ENCODE results near the gene TNS2.

The TNS2 gene

DNA sequence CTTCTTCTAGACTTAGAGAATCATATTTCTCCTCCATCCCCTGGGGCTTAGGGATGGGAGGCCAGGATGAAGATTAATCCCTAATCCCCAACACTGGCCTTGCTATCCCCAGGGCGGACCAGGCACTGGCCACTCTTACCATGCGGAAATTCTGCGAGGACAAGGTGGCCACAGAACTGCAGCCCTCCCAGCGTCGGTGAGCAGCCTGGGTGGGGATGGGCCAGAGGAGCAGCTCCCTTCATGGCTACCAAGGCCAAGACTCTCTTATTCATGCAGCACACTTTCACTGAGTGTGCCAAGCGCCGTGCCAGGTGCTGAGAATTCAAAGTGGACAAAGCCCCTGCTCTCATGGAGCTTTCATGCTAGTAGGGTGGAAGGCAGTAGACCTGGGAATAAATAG, 7.0 kb downstream of the TNS2 start:
- no peak for DNase-seq

DNA sequence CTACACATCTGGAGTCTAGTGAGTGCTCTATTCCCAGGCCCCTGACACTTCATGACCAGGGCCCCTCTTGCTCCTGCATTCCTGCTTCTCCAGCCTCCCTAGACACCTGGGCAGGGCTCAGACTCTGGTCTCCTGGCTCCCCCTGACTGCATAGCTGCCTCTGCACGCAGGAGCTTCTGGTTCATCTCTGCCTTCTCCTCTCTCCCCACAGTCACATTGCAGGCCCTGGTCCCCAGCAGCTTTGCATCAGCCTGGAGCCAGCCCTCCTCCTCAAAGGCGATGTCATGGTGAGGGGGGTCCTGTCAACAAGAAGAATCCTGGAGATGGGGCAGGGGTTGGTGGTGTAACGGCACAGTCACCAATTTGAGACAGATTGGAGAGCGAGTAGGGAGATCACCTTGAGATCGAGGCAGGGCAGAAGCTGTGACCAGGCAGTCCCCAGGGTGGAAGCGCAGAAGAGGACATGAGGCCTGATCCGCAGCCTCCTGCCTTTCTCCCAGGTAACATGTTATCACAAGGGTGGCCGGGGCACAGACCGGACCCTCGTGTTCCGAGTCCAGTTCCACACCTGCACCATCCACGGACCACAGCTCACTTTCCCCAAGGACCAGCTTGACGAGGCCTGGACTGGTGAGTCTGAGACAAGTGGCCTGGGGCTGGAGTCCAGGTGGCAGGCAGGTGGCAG, 8.1 kb downstream of the TNS2 start:
- DNase-seq: no peak

DNA sequence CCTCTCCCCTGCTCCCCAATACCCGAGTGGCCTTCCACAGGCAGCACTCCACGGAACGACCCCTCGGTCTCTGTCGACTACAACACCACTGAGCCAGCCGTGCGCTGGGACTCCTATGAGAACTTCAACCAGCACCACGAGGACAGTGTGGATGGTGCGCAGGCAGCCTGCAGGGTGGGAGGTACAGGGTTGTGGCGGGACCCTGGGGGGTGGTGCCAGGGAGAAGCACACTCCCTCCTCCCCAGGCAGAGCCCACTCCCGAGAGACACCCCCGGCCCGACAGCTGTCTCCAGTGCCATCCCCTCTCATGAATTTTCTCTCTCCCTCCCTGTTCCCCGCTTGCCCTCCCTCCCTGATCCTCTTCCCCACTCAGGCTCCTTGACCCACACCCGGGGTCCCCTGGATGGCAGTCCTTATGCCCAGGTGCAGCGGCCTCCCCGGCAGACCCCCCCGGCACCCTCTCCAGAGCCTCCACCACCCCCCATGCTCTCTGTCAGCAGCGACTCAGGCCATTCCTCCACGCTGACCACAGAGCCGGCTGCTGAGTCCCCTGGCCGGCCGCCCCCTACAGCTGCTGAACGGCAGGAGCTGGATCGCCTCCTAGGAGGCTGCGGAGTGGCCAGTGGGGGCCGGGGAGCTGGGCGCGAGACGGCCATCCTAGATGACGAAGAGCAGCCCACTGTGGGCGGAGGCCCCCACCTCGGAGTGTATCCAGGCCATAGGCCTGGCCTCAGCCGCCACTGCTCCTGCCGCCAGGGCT, 9.0 kb downstream of the TNS2 start:
- no peak for DNase-seq

DNA sequence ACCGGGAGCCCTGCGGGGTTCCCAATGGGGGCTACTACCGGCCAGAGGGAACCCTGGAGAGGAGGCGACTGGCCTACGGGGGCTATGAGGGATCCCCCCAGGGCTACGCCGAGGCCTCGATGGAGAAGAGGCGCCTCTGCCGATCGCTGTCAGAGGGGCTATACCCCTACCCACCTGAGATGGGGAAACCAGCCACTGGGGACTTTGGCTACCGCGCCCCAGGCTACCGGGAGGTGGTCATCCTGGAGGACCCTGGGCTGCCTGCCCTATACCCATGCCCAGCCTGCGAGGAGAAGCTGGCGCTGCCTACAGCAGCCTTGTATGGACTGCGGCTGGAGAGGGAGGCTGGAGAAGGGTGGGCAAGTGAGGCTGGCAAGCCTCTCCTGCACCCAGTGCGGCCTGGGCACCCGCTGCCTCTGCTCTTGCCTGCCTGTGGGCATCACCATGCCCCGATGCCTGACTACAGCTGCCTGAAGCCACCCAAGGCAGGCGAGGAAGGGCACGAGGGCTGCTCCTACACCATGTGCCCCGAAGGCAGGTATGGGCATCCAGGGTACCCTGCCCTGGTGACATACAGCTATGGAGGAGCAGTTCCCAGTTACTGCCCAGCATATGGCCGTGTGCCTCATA, 9.7 kb downstream of the TNS2 start:
- DNase-seq: no peak

DNA sequence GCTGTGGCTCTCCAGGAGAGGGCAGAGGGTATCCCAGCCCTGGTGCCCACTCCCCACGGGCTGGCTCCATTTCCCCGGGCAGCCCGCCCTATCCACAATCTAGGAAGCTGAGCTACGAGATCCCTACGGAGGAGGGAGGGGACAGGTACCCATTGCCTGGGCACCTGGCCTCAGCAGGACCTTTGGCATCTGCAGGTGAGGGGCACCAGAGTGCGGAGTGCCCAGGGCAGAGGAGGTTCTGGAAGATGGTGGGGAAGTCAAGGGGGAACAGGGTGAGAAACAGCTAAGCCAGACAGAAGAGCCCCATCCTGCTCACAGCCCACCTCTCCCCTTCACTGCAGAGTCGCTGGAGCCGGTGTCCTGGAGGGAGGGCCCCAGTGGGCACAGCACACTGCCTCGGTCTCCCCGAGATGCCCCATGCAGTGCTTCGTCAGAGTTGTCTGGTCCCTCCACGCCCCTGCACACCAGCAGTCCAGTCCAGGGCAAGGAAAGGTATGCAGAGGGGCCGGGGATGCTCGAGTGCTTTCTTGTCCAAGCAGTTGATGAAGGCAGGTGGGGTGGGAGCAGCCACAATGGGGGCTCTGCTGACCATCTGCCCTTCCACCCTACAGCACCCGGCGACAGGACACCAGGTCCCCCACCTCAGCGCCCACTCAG, 10.3 kb downstream of the TNS2 start:
- no peak for DNase-seq

DNA sequence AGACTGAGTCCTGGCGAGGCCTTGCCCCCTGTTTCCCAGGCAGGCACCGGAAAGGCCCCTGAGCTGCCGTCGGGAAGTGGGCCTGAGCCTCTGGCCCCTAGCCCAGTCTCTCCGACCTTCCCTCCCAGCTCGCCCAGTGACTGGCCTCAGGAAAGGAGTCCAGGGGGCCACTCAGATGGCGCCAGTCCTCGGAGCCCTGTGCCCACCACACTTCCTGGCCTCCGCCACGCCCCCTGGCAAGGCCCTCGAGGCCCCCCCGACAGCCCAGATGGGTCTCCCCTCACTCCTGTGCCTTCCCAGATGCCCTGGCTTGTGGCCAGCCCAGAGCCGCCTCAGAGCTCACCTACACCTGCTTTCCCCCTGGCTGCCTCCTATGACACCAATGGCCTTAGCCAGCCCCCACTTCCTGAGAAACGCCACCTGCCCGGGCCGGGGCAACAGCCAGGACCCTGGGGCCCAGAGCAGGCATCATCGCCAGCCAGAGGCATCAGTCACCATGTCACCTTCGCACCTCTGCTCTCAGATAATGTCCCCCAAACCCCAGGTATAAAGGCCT, 10.9 kb downstream of the TNS2 start:
- DNase-seq: no peak

DNA sequence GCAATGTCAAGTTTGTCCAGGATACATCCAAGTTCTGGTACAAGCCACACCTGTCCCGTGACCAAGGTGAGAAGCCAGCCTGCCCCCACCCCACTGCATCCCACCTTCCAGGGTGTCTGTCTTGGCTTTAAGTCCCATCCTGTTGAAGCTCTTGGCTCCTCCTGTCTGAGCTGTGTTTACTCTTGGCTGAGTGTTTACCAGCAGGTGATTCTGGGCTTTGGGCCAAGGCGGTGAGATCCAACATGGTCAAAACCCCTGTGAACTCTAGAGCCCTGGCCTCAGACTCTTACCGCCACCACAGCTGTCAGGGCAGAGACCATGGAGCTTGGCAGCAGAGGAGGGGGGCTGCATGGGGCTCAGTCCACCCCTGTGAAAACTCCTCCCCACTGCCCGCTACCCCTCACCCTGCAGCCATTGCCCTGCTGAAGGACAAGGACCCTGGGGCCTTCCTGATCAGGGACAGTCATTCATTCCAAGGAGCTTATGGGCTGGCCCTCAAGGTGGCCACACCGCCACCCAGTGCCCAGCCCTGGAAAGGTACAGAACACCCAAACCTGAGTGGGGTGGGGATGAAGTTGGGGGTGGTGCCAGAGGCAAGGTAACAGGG, 11.6 kb downstream of the TNS2 start:
- DNase-seq: no peak

DNA sequence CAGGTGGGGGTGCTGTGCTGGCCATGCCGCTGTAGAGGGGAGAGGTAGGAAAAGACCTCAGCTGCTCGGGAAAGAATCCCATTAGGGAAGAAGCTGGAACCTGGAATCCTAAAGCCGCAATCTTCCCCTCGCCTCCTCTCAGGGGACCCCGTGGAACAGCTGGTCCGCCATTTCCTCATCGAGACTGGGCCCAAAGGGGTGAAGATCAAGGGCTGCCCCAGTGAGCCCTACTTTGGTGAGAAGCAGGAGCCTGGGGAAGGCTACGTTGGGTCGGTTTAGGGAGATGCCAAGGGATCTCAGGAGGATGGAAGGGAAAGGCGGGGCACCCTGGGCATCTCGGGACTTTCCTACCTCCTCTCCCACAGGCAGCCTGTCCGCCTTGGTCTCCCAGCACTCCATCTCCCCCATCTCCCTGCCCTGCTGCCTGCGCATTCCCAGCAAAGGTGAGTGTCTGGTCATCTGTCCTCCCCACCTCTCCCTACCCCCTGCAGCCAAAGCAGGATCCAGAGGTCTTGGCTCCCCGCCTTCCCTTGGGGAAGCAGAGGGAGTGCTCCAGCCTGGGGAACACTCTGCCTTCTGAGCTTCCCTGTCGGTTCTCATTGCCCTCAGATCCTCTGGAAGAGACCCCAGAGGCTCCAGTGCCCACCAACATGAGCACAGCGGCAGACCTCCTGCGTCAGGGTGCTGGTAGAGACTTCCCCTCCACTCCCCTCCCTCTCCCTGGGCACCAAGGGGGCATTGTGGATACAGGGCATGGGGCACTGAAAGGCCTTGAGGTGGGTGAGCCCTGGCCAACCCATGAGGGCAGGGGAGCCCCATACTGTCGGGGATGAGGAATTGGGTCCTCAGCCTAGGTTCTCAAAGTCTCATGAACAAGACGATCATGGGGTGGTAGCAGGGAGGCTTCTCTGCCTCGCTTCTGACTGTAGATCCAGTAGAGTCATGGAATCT, 12.4 kb downstream of the TNS2 start:
- DNase-seq: no peak

DNA sequence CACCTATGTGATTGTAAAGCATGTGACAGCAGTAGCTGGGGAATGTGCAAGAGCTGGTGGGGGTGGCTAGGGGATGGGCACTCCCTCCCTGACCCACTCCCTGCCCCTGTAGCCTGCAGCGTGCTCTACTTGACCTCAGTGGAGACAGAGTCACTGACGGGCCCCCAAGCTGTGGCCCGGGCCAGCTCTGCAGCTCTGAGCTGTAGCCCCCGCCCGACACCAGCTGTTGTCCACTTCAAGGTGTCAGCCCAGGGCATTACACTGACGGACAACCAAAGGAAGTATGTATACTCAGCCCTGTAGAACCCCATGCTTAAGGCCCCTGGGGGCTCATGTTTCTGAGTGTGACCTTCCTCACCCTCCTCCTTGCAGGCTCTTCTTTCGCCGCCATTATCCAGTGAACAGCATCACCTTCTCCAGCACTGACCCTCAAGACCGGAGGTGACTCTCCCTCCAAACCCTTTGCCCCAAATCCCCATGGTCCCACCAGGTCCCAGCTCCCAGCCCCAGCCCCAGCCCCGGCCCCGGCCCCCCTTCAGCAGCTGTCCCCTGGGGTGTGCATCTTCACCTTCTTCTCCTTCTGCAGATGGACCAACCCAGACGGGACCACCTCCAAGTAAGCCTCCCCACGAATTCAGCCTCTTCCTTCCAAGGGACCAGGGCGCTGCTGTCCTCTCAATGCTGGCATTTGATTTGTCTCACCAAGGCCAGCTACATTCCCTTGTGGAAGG, 13.3 kb downstream of the TNS2 start:
- DNase-seq: no peak

DNA sequence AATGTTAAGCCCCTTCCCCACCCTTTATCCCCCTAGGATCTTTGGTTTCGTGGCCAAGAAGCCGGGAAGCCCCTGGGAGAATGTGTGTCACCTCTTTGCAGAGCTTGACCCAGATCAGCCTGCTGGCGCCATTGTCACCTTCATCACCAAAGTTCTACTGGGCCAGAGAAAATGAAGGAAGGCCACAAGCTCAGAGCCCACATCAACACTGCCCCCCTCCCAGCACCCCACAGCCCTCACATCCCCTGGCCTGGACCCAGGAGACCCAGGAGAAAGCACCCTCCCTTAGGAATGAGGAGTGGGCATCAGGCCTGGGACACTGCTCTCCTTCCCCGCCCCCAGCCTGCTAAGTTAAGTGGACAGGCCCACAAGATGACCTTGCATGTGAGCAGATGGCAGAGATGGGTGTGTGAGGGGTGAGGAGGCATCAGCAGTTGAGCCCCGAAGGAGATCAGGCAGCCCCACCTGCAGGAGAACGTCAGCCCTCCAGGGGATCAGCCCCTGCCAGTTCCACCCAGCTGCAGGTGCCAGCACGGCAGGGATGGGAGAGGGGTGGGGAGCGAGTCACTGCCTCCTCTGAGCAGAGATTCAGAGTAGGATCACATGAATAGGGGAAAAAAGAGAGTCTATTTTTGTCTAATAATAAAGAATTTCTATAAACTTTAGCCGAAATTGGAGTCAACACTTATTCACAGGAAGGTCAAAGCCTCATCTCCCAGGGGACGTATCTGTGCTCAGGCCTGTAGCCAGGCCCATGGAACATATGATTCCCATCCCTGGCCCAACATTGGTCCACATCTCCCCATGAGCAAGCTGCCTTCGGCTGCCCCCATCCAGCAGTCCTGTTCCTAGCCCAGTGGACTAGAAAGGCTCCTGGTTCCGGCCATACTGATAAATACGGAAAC, 14.1 kb downstream of the TNS2 start:
- no peak for DNase-seq

DNA sequence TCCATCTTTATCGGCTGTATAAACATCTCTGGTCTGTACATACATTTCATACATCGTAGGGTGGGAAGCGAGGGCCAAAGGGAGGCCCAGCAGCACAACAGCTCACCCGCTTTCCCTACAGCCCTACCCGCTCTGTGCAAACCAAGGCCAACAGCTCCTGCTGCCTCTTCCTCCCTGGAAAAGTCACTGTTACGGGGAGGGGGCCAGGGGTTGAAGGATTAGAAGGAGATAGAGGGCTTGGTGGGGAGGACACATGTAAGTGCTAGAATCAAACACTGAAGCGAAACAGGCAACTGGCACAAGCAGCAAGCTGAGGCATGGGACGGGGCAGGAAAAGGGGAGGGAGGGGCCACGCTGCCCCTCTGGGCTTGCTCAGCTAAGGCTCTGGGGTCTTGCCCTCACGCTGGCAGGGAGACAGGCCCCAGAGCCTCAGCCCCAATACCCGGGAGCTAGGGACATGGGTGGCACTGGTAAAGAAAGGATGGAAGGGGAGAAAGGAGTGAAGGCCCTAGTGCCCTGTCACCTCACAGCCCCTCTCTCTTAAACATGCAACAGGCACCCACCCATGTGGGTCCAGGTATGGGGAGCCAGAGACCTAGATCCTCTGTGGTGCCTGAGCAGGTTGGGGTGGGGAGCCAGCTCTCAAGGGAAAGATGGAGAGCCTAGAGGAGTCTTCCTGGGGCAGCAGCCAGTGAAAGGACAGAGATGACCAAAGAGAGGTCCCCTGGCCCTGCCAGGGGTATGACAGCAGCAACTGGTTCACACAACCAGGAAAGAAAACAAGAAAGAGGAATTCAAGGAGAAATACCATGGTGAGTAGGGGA, 15.0 kb downstream of the TNS2 start:
- no peak for DNase-seq

DNA sequence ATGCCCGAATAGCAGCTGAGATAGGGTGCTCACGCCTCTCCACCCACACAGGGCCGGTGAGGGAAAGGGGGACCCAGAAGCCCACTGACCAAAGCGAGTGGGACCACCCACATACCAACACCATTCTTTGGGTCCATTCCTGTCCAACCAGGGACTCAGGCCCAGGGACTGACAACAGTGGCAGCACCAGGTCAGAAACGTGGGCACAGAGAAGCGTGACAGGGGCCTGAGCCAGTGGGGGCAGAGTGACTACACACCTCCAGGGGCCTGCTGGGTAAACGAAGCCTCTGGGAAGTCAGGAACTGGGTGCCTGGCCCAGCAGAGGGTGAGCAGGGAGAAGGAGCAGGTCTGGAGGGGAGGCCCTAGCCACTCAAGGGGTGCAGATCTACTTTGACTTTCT, 15.6 kb downstream of the TNS2 start:
- no peak for DNase-seq

DNA sequence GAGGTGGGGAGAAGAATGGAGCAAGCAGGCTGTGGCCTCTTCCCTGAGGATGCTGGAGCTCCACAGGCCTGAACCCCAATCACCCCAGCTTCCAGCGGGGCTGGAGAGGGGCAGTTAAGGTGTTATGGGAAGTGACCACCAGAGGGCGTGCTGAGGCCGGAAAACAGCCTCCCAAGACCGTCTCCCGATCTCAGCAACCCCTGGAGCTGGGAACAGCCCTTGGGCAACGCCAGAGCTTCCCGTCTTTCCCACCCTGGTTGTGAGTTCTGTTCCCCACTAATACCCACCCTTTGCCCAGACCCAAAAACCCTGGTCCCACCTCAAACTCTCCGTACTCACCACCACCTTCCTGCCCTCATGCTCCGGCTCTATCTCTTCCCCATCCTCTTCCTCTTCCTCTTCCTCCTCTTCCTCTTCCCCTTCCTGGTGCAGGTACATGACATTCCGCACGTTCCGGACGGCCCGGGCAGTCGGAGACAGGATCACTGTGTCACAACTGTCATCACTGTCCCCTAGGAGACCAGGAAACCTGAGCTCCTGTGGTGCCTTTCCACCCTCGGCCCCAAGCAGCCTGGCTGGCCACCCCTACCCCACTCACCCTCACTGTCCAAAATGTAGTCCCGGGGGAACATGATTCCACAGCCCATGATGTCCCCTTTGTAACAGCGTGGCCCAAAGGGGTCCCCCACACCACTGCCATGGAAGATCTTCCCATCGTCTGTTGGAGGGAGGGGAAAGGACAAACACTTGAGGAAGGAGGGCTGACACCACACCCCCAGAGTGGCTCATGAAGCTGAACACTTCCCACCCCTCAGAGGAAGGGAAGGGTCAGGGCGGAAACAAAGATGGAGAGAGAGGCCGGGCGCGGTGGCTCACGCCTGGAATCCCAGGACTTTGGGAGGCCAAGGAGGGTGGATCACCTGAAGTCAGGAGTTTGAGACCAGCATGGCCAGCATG, 16.4 kb downstream of the TNS2 start:
- no peak for DNase-seq

DNA sequence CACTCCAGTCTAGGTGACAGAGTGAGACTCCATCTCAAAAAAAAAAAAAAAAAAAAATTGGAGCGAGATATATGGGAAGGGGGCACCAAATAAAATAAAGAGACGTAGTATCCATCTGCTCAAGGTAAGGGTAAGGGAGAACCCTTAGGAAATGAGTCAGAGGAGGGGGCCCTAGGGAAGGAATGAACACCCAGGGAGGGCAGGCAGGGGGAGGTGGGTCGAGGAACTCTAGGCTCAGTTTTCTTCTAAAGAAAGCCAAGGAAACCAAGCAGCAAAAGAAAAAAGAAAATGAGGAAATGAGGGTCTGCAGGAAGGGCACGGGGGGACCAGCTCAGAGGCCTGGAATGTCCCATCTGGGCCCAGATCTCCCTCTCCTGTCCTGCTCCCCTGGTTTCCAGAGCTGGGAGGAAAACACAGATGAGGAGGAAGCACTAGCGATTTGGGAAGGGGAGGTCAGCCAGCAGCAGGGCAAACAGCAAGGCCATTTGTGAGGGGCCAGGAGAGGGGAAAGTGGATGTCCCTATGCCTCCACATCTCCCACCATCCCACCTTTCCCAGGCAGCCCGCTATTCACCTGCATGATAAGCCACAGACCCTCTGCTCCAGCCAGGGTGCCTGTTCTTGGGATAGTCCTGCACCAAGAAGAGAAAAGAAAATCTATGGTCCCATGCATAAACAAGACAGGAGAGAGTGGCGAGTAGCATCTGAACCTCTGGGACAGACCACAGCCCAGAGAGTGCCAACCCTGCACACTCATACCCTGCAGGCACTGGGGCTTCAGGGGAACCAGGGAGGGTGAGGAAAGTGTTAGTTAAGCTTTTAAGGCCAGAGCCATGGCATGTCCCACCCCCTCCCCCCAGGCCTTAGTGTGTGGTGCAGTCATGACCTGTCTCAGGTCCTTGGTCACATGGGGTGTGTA, 17.5 kb downstream of the TNS2 start:
- DNase-seq: no peak

DNA sequence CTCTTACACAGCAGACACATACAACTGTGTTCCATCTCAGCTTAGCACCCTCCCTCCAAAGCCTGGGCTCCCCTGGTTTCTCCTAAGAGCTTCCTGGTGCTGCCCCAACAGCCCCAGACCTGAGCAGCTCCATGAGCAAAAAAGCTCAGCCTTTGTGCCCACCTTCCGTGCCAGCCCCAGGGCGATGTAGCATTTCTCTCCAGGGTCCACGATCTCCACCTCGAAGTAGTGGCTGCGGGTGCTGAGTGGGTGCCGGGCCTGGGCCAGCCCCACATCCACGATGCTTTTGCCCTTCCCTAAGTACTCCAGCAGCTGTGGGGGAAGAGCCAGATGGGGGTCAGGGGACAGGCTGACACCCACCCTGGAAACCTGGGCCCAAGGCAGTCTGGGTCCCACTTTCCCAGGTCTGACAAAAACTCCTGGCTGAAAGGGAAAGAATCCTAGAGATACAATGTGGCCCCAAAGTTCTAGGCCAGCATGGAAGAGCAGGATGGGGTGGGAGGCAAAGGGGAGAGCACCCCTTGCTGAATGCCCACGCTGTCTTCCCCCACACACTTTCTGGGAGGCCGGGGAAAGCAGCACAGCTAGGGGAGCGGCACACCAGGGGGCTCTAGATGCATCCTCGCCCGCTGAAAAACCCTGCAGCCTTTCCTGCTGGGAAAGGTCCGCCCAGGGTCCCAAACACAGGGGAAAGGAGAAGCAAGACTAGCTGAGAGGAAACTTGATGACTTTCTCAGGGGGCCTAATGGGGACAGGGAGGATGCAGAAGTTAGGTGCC, 18.3 kb downstream of the TNS2 start:
- DNase-seq: no peak
